GM13977 (cell line): ENCODE measurements around the gene CDX1.

Experiments
- DNase-seq: peaks from one replicate; pipeline ENCODE4 v3.0.0; 2012; ENCODE audit warnings: low spot score
- CTCF ChIP-seq: IDR thresholded peaks from 2 replicates; pipeline ENCODE4 v1.5.1; 2012; ENCODE audit warnings: mild to moderate bottlenecking, control low read depth; ENCODE audit not compliant: insufficient read depth; ENCODE audit errors: extremely low read depth, missing control alignments
- in situ Hi-C: fragments of 300-500 bp; cut with MboI; formaldehyde crosslinking; loops from one replicate; pipeline ENCODE4 v1.12.0; 2022; ENCODE audit warnings: low sequenced_read_pairs, low pct_unique_long_range_greater_than_20kb, mixed read lengths, inconsistent platforms; ENCODE audit not compliant: unreplicated experiment

The CDX1 gene

GRCh38 chr5:150131461-150131860, 35.1 kb upstream of the CDX1 start:
- TF ChIP-seq CTCF = no peak
- in situ Hi-C loops = no loop called here
- DNase-seq = no peak

GRCh38 chr5:150131978-150132694, 34.4 kb upstream of the CDX1 start:
- no peak for DNase-seq
- no peak for TF ChIP-seq CTCF
- in situ Hi-C loops = no loop called here

- no peak for TF ChIP-seq CTCF
- no peak for DNase-seq
- in situ Hi-C loops = no loop called here
Measured at GRCh38 chr5:150132740-150133139, 33.8 kb upstream of the CDX1 start.

GRCh38 chr5:150133581-150134197, 32.9 kb upstream of the CDX1 start:
- in situ Hi-C loops = no loop called here
- no peak for DNase-seq
- TF ChIP-seq CTCF = no peak

GRCh38 chr5:150134198-150134588, 32.4 kb upstream of the CDX1 start:
- in situ Hi-C loops = no loop called here
- no peak for DNase-seq
- no peak for TF ChIP-seq CTCF

- DNase-seq = no peak
- no peak for TF ChIP-seq CTCF
- in situ Hi-C loops = no loop called here
Measured at GRCh38 chr5:150135557-150136304, 30.8 kb upstream of the CDX1 start.
